Neuronal stem cell (in vitro differentiated cells): Measurements from ENCODE around the gene GPR132.
"Not testable (repeated sequence)": the region's sequence is repeated elsewhere in the genome, so short reads cannot be mapped to it uniquely, and the experiment has no call there.

Experiments
- DNase-seq: peaks from one replicate; pipeline ENCODE4 v3.0.0-alpha.2; 2013; ENCODE audit warnings: low spot score
- H2AFZ ChIP-seq: one replicate; pipeline ENCODE4 v1.6.1; 2013; ENCODE audit warnings: mild to moderate bottlenecking, low read length, inconsistent platforms
- H2AK5ac ChIP-seq: 2 replicates; pipeline ENCODE4 v1.6.1; 2013; ENCODE audit warnings: low read depth, mild to moderate bottlenecking, inconsistent platforms, low read length, moderate library complexity, mixed read lengths
- H2BK120ac ChIP-seq: 2 replicates; pipeline ENCODE4 v1.6.1; 2013; ENCODE audit warnings: low read depth, mild to moderate bottlenecking, inconsistent platforms, low read length, moderate library complexity, mixed read lengths
- H2BK12ac ChIP-seq: one replicate; pipeline ENCODE4 v1.6.1; 2013; ENCODE audit warnings: low read length, inconsistent platforms
- H2BK15ac ChIP-seq: 2 replicates; pipeline ENCODE4 v1.6.1; 2013; ENCODE audit warnings: mild to moderate bottlenecking, low read length, inconsistent platforms, mixed read lengths
- H2BK5ac ChIP-seq: one replicate; pipeline ENCODE4 v1.6.1; 2013; ENCODE audit warnings: inconsistent platforms, mild to moderate bottlenecking, low read length, moderate library complexity
- H3K14ac ChIP-seq: one replicate; pipeline ENCODE4 v1.6.1; 2013; ENCODE audit warnings: low read length, inconsistent platforms
- H3K18ac ChIP-seq: 2 replicates; pipeline ENCODE4 v1.6.1; 2013; ENCODE audit warnings: low read length, inconsistent platforms
- H3K23ac ChIP-seq: 2 replicates; pipeline ENCODE4 v1.6.1; 2013; ENCODE audit warnings: low read depth, mild to moderate bottlenecking, mixed read lengths, low read length, inconsistent platforms; ENCODE audit not compliant: poor library complexity
- H3K27ac ChIP-seq: replicated peaks from 3 replicates; pipeline ENCODE4 v1.5.1; 2013; ENCODE audit warnings: low read length, inconsistent platforms
- H3K27me3 ChIP-seq, 3 experiments: 2 replicates each; pipeline ENCODE4 v1.6.1; 2013; ENCODE audit warnings: low read length in 3 of 3, mild to moderate bottlenecking in 2 of 3, inconsistent platforms in 1 of 3, low read depth in 1 of 3, mixed read lengths in 1 of 3, moderate library complexity in 1 of 3; ENCODE audit not compliant: control insufficient read depth in 3 of 3, insufficient read depth in 3 of 3
- H3K36me3 ChIP-seq, 2 donors: replicated peaks in 1 of 2; 2 replicates each; pipeline ENCODE4 v1.6.1; 2013; ENCODE audit warnings: low read length in 2 of 2; ENCODE audit not compliant: control insufficient read depth in 2 of 2, insufficient read depth in 2 of 2
- H3K4ac ChIP-seq: 2 replicates; pipeline ENCODE4 v1.6.1; 2013; ENCODE audit warnings: inconsistent platforms, mild to moderate bottlenecking, low read length, moderate library complexity
- H3K4me1 ChIP-seq, 2 donors: 1 replicate in 1 of 2; 2 replicates in 1 of 2; pipeline ENCODE4 v1.6.1; 2013; ENCODE audit warnings: low read length in 2 of 2, low read depth in 1 of 2; ENCODE audit not compliant: control insufficient read depth in 2 of 2, insufficient read depth in 1 of 2
- H3K4me2 ChIP-seq: one replicate; pipeline ENCODE4 v1.6.1; 2013; ENCODE audit warnings: mild to moderate bottlenecking, low read length, inconsistent platforms; ENCODE audit not compliant: insufficient read depth, poor library complexity, severe bottlenecking
- H3K4me3 ChIP-seq, 2 donors: 2 replicates each; pipeline ENCODE4 v1.5.1; 2013; ENCODE audit warnings: low read length in 2 of 2, mild to moderate bottlenecking in 2 of 2, inconsistent platforms in 1 of 2, moderate library complexity in 1 of 2
- H3K79me1 ChIP-seq: one replicate; pipeline ENCODE4 v1.6.1; 2013; ENCODE audit warnings: low read depth, mild to moderate bottlenecking, inconsistent platforms, low read length, moderate library complexity
- H3K9ac ChIP-seq: one replicate; pipeline ENCODE4 v1.6.1; 2013; ENCODE audit warnings: mild to moderate bottlenecking, low read depth, low read length, inconsistent platforms; ENCODE audit not compliant: poor library complexity
- H3K9me3 ChIP-seq, 2 donors: replicated peaks in 1 of 2; 2 replicates each; pipeline versions ENCODE3 to v1.6.1; 2013; ENCODE audit warnings: low read length in 2 of 2, mild to moderate bottlenecking in 2 of 2, inconsistent platforms in 1 of 2, low read depth in 1 of 2, mixed read lengths in 1 of 2, moderate library complexity in 1 of 2; ENCODE audit not compliant: control insufficient read depth in 2 of 2, insufficient read depth in 1 of 2
- H4K8ac ChIP-seq: one replicate; pipeline ENCODE4 v1.6.1; 2013; ENCODE audit warnings: low read depth, mild to moderate bottlenecking, inconsistent platforms, low read length, moderate library complexity
- H4K91ac ChIP-seq: one replicate; pipeline ENCODE4 v1.6.1; 2013; ENCODE audit warnings: low read length, low read depth, mild to moderate bottlenecking, inconsistent platforms; ENCODE audit not compliant: poor library complexity
- WGBS, 2 donors: extraction: QIAGEN DNeasy Blood & Tissue Kit; methylation state at CpG; one replicate each; pipeline ENCODE4 v1.1.7; 2013; ENCODE audit warnings: missing lambda C conversion rate in 2 of 2, mixed read lengths in 1 of 2; ENCODE audit not compliant: insufficient read length in 2 of 2, insufficient replicate concordance in 1 of 2; ENCODE audit errors: extremely low coverage in 2 of 2; 5-methylcytosine and 5-hydroxymethylcytosine counted together

The GPR132 gene

DNA sequence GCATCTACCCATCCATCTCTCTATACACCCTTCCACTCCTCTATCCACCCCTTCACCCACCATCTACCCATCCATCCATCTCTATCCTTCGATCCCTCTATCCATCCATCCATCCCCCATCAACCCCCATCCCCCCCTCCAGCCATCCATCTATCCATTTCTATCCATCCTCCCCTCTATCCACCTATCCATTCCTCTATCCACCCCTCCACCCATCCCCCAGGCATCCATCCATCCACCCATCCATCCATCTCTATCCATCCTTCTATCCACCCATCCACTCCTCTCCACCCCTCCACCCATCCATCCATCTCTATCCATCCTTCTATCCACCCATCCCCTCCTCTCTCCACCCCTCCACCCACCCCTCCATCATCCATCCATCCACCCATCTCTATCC, 17.5 kb upstream of the GPR132 start:
- no peak for DNase-seq
- Histone ChIP-seq H3K14ac (no peak overlapping the region), H3K4me2 (no peak overlapping the region), H3K4me3 (no peak overlapping the region), H3K4ac (no peak overlapping the region), H4K91ac (no peak overlapping the region), H3K4me1 (peaks cover 5 to 7% of the 10 kb centered on the region in 2 donors), H3K23ac (no peak overlapping the region), H2BK120ac (no peak overlapping the region), H4K8ac (no peak overlapping the region), H3K9ac (no peak overlapping the region), H2AK5ac (no peak overlapping the region), H3K27ac (no peak overlapping the region), H2BK15ac (no peak overlapping the region), H3K79me1 (peaks cover 1% of the 10 kb centered on the region), H3K9me3 (peaks cover 0 to 3% of the 10 kb centered on the region in 2 donors), H3K27me3 (peaks cover 0 to 27% (median 7%) of the 10 kb centered on the region in 3 experiments), H2BK5ac (no peak overlapping the region), H2BK12ac (no peak overlapping the region), H3K18ac (no peak overlapping the region), H3K36me3 (no peaks in the 10 kb centered on the region), H2AFZ (no peak overlapping the region)
- WGBS, 2 donors: 100% methylated on average over 1 of the region's 1 CpG

DNA sequence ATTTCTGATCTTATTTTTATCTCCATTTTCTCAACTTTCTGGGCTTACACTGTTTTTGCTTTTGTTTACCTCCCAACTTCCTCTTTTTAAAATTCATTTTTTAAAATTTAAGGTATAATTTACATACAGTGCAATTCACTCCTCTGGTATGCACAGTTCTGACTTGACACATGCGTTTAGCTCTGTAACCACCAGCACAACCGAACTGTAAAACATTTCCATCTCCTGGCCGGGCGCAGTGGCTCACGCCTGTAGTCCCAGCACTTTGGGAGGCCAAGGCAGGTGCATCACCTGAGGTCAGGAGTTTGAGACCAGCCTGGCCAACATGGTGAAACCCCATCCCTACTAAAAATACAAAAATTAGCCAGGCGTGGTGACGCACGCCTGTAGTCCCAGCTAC, 16.2 kb upstream of the GPR132 start:
- not testable (repeated sequence) for H3K27ac ChIP-seq, H3K18ac ChIP-seq, H2BK12ac ChIP-seq, H3K4me1 ChIP-seq, H2AFZ ChIP-seq, H3K36me3 ChIP-seq, H4K8ac ChIP-seq, H2BK5ac ChIP-seq, H3K4ac ChIP-seq, DNase-seq, H3K4me2 ChIP-seq, H3K14ac ChIP-seq, H3K9me3 ChIP-seq, H3K9ac ChIP-seq, H3K79me1 ChIP-seq, H2BK15ac ChIP-seq, H4K91ac ChIP-seq, H2BK120ac ChIP-seq, H3K4me3 ChIP-seq, H2AK5ac ChIP-seq, H3K23ac ChIP-seq
- no CpG with 5 or more reads among the region's 8 CpGs for WGBS, 2 donors
- peaks cover 0 to 24% (median 0%) of the 10 kb centered on the region in 3 experiments for H3K27me3 ChIP-seq

DNA sequence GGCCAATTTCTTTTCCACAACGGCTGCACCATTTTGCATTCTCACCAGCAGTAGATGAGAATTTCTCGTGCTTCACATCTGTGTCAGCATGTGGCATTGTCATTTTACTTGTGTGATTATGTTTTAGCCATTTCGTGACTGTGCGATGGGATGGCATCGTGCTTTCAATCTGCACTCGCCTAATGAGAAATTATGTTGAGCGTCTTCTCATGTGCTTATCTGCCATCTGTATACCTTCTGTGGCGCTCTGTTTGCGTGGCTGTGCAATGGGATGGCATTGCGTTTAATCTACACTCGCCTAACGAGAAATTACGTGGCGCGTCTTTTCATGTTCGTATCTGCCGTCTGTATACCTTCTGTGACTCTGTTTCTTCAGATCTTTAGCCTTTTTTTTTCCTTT, 14.9 kb upstream of the GPR132 start:
- Histone ChIP-seq H3K14ac (no peak overlapping the region), H4K91ac (no peak overlapping the region), H3K23ac (no peak overlapping the region), H3K4me1 (peaks cover 6 to 10% of the 10 kb centered on the region in 2 donors), H3K9ac (no peak overlapping the region), H3K36me3 (no peaks in the 10 kb centered on the region), H2BK12ac (no peak overlapping the region), H3K4me3 (no peak overlapping the region), H2BK15ac (no peak overlapping the region), H3K4me2 (no peak overlapping the region), H2AK5ac (no peak overlapping the region), H2BK120ac (no peak overlapping the region), H3K4ac (no peak overlapping the region), H3K9me3 (peaks cover 0 to 5% of the 10 kb centered on the region in 2 donors), H3K79me1 (peaks cover 3% of the 10 kb centered on the region), H3K27ac (no peak overlapping the region), H3K27me3 (peaks cover 0 to 16% (median 0%) of the 10 kb centered on the region in 3 experiments), H3K18ac (no peak overlapping the region), H4K8ac (no peak overlapping the region), H2AFZ (no peak overlapping the region), H2BK5ac (no peak overlapping the region)
- DNase-seq: no peak
- WGBS, 2 donors: no CpG with 5 or more reads among the region's 17 CpGs

DNA sequence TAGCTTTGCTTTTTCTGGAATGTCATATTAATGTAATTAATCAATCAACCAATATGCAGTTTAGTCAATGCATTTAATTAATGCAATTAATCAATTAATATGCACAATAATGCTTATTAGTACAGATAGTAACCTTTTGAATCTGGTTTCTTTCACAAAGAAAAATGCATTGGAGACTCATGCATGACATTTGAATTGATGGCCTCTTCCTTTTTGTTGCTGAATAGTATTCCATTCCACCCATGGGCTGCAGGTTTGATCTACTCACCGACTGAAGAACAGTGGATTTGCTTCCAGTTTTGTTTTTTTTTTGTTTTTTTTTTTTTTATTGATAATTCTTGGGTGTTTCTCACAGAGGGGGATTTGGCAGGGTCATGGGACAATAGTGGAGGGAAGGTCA, 13.1 kb upstream of the GPR132 start:
- Histone ChIP-seq H3K27me3 (peaks cover 0 to 13% (median 0%) of the 10 kb centered on the region in 3 experiments), H2BK120ac (no peak overlapping the region), H3K9me3 (peaks cover 0 to 5% of the 10 kb centered on the region in 2 donors), H3K23ac (no peak overlapping the region), H3K79me1 (peaks cover 1% of the 10 kb centered on the region), H3K4me3 (no peak overlapping the region), H3K14ac (no peak overlapping the region), H3K9ac (no peak overlapping the region), H4K8ac (no peak overlapping the region), H2BK5ac (no peak overlapping the region), H2AFZ (no peak overlapping the region), H4K91ac (no peak overlapping the region), H3K27ac (no peak overlapping the region), H3K36me3 (no peaks in the 10 kb centered on the region), H2BK15ac (no peak overlapping the region), H2AK5ac (no peak overlapping the region), H3K4ac (no peak overlapping the region), H3K18ac (no peak overlapping the region), H2BK12ac (no peak overlapping the region), H3K4me1 (peaks cover 6 to 15% of the 10 kb centered on the region in 2 donors), H3K4me2 (no peak overlapping the region)
- WGBS, 2 donors: no CpG with 5 or more reads among the region's 1 CpG
- DNase-seq: no peak
